ENCODE data around the gene PAM. TPM values are rescaled to one million over a fixed set of nuclear protein-coding genes. Genes with fewer than 3 reads are reported as not detected.
"Not testable (repeated sequence)": the region's sequence is repeated elsewhere in the genome, so short reads cannot be mapped to it uniquely, and the experiment has no call there.

Gene PAM
- total RNA-seq, 1 donor from 2014 or later = 85.6 TPM

- no peak for DNase-seq (ENCODE audit: low read depth, low spot score)
- H3K4me3 Mint-ChIP-seq = no peak overlapping the region
- H3K9me3 Mint-ChIP-seq = peaks cover 4% of the 10 kb centered on the region
- no peaks in the 10 kb centered on the region for H3K27me3 Mint-ChIP-seq (ENCODE audit: low read depth)
- no peak for TF ChIP-seq CTCF (conservative IDR thresholded peaks at IDR 0.05)
- H3K27ac Mint-ChIP-seq (ENCODE audit: unreplicated experiment) = no peak overlapping the region
- H3K4me1 Mint-ChIP-seq = peaks cover 8% of the 10 kb centered on the region
- peaks cover 6% of the 10 kb centered on the region for H3K36me3 Mint-ChIP-seq (ENCODE audit: low read depth)
Measured at GRCh38 chr5:102903074-102903871, 148.2 kb downstream of the PAM start.

DNA sequence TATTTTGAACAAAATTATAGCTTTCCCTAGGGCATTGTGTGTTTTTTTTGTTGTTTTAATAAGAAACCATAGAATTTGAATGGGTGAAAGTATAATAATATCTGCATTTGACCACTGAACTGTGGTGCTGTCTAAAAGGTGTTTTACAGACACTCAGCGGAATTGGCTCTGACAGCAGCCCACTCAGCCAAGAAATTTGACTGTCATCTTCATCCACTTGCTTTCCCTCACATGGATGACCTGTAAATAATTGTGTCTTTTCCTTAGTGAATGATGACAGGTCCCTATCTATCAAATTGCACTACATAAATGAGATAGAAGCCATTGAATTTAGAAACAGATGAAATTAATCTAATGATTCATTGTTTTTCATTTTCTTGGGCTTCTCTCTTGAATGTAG, 150.0 kb downstream of the PAM start:
- no peak overlapping the region for H3K4me3 Mint-ChIP-seq
- TF ChIP-seq CTCF (conservative IDR thresholded peaks at IDR 0.05) = no peak
- no peaks in the 10 kb centered on the region for H3K27me3 Mint-ChIP-seq (ENCODE audit: low read depth)
- H3K36me3 Mint-ChIP-seq (ENCODE audit: low read depth) = peaks cover 8% of the 10 kb centered on the region
- H3K4me1 Mint-ChIP-seq = peaks cover 8% of the 10 kb centered on the region
- H3K9me3 Mint-ChIP-seq = peaks cover 4% of the 10 kb centered on the region
- no peak overlapping the region for H3K27ac Mint-ChIP-seq (ENCODE audit: unreplicated experiment)
- DNase-seq (ENCODE audit: low read depth, low spot score) = no peak

DNA sequence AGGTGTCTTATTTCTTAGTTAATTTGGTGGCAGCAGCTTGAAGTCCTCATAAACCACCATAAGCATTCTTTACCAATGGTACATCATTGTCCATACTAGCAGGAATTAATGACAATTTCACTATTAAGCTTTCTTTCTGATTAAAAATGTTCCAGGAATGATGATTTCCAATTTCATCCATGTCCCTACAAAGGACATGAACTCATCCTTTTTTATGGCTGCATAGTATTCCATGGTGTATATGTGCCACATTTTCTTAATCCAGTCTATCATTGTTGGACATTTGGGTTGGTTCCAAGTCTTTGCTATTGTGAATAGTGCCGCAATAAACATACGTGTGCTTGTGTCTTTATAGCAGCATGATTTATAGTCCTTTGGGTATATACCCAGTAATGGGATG, 152.0 kb downstream of the PAM start:
- H3K27ac Mint-ChIP-seq (ENCODE audit: unreplicated experiment); DNase-seq (ENCODE audit: low read depth, low spot score); H3K27me3 Mint-ChIP-seq (ENCODE audit: low read depth); H3K36me3 Mint-ChIP-seq (ENCODE audit: low read depth); H3K4me3 Mint-ChIP-seq; H3K9me3 Mint-ChIP-seq; H3K4me1 Mint-ChIP-seq: not testable (repeated sequence)

DNA sequence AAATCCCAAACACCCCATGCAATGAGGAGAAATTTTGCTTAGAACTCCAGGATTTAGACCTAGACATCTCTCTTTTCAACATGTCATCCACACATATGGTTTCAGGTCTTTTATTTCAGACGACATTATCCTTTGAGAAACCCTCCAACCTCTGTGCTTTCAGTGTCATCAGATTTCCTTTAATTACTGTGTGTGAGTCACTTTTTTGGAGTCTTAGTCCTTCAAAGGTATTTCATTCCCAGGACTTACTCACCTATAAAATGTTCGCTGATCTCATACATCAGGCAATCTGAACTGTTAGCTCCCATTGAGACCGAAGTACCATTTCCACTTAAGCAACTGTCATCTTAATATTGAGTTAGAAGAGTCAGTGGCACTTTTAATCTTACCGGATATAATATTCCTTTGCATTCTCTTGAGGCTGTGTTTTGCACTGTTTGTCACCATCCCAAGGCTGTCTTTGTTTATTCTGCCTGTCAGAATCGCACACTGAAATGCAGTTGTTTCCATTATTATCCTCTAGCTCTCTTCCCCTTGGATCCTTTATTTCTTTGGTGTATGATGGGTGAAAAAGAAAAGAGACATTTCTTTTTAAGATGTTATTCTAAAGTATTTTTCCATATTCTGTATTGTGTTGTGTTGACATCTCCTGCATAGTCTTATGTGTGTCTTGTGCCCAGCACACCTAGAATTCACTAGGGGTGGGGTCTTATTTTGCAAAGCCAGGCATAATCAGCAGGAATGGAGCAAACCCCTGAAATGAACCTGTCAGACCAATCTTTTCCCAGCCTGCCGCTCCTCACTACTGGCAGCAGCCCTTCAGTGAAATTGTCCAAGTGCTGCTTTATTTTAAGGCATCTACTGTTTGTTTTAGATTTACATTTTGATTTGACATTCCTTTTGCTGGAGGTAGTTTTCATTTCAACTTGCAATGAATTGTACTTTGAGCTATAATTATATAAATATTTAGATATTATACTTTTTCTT, 155.4 kb downstream of the PAM start:
- H3K27ac Mint-ChIP-seq (ENCODE audit: unreplicated experiment) = no peak overlapping the region
- H3K9me3 Mint-ChIP-seq = peaks cover 4% of the 10 kb centered on the region
- peaks cover 4% of the 10 kb centered on the region for H3K4me1 Mint-ChIP-seq
- DNase-seq (ENCODE audit: low read depth, low spot score) = no peak
- no peak overlapping the region for H3K4me3 Mint-ChIP-seq
- no peaks in the 10 kb centered on the region for H3K27me3 Mint-ChIP-seq (ENCODE audit: low read depth)
- peaks cover 8% of the 10 kb centered on the region for H3K36me3 Mint-ChIP-seq (ENCODE audit: low read depth)
- TF ChIP-seq CTCF (conservative IDR thresholded peaks at IDR 0.05) = no peak

- no peak for DNase-seq (ENCODE audit: low read depth, low spot score)
- Mint-ChIP-seq H3K9me3 (no peaks in the 10 kb centered on the region), H3K27ac (ENCODE audit: unreplicated experiment) (no peak overlapping the region), H3K4me1 (peaks cover 4% of the 10 kb centered on the region), H3K36me3 (ENCODE audit: low read depth) (peaks cover 3% of the 10 kb centered on the region), H3K4me3 (no peak overlapping the region), H3K27me3 (ENCODE audit: low read depth) (no peaks in the 10 kb centered on the region)
- no peak for TF ChIP-seq CTCF (conservative IDR thresholded peaks at IDR 0.05)
Measured at GRCh38 chr5:102911973-102912372, 156.9 kb downstream of the PAM start.
